DMS 273 (cell line): Measurements from ENCODE around the gene SLC6A7.
"Not testable (repeated sequence)": the region's sequence is repeated elsewhere in the genome, so short reads cannot be mapped to it uniquely, and the experiment has no call there.

ENCODE experiments used
- DNase-seq: peaks from one replicate; lab custom pipeline; 2025; ENCODE audit not compliant: unreplicated experiment; lab: John Stamatoyannopoulos, UW

The SLC6A7 gene

GRCh38 chr5:150215979-150216944, 26.4 kb downstream of the SLC6A7 start:
- no peak for DNase-seq

DNA sequence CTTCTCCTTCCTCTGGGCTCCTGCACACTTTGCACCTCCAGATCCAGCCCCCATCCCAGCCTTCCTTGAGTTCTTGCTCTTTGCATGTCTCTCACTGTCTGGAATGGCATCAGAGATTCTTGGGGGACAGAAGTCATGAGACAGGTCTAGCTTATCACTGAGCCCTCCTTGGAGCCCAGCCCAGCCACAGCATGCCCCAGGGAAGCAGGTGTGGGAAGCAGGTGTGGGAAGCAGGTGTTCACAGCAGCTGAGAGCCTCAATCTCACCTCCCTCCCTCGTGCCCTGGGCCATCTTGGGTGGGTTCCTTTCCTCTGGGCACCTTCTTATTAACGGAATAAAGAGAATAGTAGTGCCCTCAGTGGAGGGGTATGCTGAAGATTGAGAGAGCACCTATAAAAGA, 27.2 kb downstream of the SLC6A7 start:
- DNase-seq: no peak

- DNase-seq: peak; percentile 90
Measured at GRCh38 chr5:150217873-150218692, 28.2 kb downstream of the SLC6A7 start.

DNA sequence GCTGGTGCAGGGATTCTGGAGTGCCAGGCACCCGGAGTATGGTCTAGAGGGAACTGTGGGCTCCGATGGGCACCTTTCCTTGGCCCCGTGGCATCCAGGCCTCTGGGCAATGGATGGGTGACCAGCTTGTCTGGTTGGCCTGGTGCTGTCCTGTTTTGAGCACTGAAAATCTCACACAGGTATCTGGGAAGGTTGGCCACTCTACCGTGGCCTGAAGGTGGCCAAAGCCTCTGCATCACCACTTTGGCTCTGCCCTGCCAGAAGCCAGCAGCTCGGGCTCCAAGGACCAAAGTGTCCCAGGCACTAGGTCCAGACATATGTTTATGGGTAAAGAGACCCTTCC, 28.8 kb downstream of the SLC6A7 start:
- no peak for DNase-seq

- peak; percentile 26 for DNase-seq
Measured at GRCh38 chr5:150219142-150219541, 29.3 kb downstream of the SLC6A7 start.

GRCh38 chr5:150219861-150220260, 30.0 kb downstream of the SLC6A7 start:
- no peak for DNase-seq

GRCh38 chr5:150221471-150221870, 31.6 kb downstream of the SLC6A7 start:
- DNase-seq: no peak

GRCh38 chr5:150222906-150223305, 33.0 kb downstream of the SLC6A7 start:
- DNase-seq: no peak

- no peak for DNase-seq
Measured at GRCh38 chr5:150223474-150223873, 33.6 kb downstream of the SLC6A7 start.

- DNase-seq: no peak
Measured at GRCh38 chr5:150224483-150225027, 34.7 kb downstream of the SLC6A7 start.

GRCh38 chr5:150227036-150227435, 37.2 kb downstream of the SLC6A7 start:
- DNase-seq: no peak

DNA sequence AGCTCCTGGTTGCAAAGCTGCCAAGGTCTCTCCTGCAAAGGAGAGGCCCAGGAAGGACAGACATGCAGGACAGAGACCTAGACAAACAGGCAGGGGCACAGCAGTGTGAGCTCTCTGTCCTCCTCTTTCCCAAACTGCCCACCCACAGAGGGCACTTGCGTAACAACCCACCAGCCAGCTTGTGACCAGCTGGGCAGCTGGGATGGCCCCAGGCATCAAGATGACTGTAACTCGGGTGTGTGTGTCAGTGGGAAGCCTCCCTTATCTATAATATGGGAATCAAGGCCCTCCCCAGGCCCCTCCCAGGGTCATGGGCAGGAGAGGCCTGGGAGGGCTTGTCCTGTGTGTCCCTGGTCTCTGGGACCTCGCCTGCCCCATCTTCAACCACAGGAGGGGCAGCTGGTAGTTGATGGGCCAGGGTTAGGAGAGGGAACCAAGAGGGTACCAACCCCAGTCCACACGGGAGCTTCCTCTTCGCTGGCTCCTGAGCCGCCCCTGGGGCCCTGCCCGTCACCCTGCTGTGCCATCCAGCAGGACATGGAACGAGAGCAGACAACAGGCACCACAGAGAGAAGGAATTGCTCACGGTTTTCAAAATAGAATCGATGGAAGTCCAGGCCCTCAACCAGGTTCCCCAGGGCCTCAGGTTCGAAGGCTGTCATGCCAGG, 37.9 kb downstream of the SLC6A7 start:
- DNase-seq: no peak

- DNase-seq: no peak
Measured at GRCh38 chr5:150229571-150229970, 39.7 kb downstream of the SLC6A7 start.

- DNase-seq: no peak
Measured at GRCh38 chr5:150230842-150231241, 41.0 kb downstream of the SLC6A7 start.

DNA sequence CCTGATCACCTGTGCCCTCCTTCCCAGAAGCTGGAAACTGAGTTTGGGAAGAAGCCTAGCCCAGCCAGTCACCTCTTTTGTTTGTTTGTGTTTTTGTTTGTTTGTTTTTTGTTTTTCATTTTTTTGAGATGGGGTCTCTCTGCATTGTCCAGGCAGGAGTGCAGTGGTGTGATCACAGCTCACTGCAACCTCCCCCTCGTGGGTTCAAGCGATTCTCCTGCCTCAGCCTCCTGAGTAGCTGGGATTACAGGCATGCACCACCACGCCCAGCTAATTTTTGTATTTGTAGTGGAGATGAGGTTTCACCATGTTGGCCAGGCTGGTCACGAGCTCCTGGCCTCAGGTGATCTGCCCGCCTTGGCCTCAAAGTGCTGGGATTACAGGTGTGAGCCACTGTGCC, 43.8 kb downstream of the SLC6A7 start:
- DNase-seq: not testable (repeated sequence)

- DNase-seq: peak; percentile 41
Measured at GRCh38 chr5:150234576-150235499, 45.0 kb downstream of the SLC6A7 start.

DNA sequence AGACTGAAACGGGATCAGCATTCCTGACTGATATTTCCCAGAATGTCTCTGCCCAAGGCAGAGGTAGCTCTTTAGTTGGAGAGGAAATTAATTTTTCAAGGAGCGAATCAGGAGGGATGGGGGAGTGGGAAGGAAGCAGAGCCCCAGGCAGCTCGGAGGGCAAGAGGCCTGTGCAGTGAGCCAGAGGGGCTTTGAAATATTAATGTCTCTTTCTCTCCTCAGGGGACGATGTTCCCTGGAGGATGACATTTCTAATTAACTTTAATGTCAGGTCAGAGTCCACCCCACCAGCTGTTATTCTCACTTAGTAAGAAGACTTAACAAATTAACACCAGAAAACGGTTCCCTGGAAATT, 45.6 kb downstream of the SLC6A7 start:
- DNase-seq: peak; percentile 40

GRCh38 chr5:150236313-150236712, 46.5 kb downstream of the SLC6A7 start:
- no peak for DNase-seq

- DNase-seq: no peak
Measured at GRCh38 chr5:150236981-150237754, 47.3 kb downstream of the SLC6A7 start.
